Stimulated activated CD4-positive, alpha-beta T cell treated with anti-CD3 and anti-CD28 coated beads, Interleukin-15, amount 100 ng/mL, for 48 hours (primary cell): ENCODE data around the gene PTGDS.

ENCODE experiments used
- DNase-seq, 2 donors: peaks; one replicate each; pipeline ENCODE4 v3.0.0-alpha.2; 2020; ENCODE audit warnings: low read depth in 2 of 2

The PTGDS gene

GRCh38 chr9:136957901-136958300 is 19.4 kb upstream of the PTGDS start:
- no peak for DNase-seq

DNA sequence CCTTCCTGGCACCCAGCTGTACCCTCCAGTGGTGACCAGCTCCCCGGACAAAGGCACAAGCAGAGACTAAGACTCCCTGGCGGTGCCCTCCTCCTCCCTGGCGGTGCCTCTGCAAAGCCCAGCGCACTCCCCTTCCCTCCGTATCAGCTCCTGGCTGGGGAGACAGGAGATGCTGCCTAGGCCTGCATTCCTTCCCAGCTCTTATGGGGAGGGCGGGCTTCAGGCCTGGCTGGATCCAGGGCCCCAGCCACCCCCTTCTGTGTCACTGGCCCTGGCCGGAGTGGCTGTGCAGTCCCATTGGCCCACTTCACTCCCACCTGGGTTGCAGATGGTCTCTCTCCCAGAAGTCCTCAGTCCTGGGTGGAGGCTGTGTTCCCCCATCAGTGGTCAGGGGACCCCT is 18.8 kb upstream of the PTGDS start:
- no peak for DNase-seq

GRCh38 chr9:136958898-136959850 is 18.1 kb upstream of the PTGDS start:
- DNase-seq: no peak

- DNase-seq: no peak
Observed at GRCh38 chr9:136960212-136960937, 16.9 kb upstream of the PTGDS start.

DNA sequence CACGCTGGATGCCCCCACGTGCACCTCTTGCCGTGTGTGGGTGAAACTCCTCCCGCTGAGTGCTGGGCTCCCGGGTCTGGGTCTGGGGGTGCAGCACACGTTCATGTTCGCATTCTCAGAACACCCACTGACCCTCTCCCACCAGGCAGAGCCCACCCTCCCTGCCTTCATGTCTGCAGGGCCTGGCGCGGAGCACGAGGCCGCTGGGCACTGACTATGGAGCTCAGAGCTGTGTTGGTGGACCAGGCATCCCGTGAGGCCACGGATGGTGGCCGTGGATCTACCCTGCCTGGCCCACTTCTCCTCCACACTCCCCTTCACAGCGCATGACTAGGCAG is 16.4 kb upstream of the PTGDS start:
- DNase-seq: no peak

GRCh38 chr9:136961279-136962065 is 15.8 kb upstream of the PTGDS start:
- no peak for DNase-seq

- DNase-seq: no peak
Observed at GRCh38 chr9:136962163-136962562, 15.1 kb upstream of the PTGDS start.

DNA sequence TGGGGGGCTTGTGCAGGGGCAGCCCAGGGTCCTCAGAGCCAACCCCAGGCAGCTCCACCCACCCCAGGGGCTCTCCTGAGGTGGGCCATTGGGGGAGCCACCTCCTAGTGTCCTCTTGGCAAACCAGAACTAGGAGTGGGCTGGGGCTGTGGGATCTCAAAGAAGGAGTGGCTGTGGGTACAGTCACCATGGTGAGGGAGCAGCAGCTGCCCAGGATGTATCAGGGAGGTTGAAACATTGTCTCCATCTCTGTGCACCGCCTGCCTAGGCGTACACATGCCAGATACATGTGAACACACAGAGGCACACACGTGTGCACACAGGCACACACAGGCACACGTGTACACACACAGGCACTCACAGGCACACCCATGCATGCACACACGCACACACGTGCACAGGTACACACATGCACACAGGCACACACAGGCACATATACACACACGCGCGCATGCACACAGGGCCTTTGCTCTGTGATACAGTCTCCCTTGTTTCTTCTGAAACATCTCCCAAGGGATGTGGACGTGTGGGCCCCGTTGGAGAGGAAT is 14.5 kb upstream of the PTGDS start:
- DNase-seq: no peak

- DNase-seq: no peak
Observed at GRCh38 chr9:136963341-136963740, 14.0 kb upstream of the PTGDS start.

GRCh38 chr9:136963751-136964150 is 13.6 kb upstream of the PTGDS start:
- DNase-seq: no peak

- DNase-seq: no peak
Observed at GRCh38 chr9:136964171-136964689, 13.1 kb upstream of the PTGDS start.

- DNase-seq: no peak
Observed at GRCh38 chr9:136964833-136965422, 12.4 kb upstream of the PTGDS start.

DNA sequence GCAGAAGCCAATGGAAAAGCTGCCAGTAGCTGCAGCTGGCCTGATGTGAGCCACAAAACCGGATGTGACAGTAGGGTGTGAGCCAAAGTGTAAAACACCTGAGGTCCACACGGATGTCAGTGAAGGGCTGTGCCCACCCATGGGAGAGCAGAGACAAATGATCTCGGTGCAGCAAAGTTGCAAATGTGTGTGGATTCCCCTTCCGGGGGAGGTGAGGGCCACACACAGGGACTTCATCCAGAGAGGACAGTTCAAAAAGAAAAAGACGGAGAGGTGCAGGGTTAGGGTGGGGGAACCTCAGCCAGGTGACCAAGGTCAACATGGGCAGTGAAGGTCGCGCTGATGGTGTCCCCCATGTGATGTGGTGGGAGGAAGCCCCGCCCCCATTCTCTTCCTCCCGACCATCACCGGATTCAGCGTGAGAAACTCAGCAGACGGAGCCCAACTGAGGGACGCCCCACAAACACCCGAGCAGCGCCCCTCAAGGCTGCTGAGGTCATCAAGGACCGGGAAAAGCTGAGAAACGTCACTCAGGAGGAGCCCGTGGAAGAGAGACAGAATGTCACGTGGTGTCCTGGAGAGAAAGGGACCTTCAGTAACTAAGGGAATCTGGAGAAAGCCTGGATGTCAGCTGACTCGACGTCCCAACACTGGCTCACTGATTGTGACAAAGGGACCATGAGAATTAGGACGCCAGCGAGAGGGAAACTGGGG is 11.4 kb upstream of the PTGDS start:
- no peak for DNase-seq

DNA sequence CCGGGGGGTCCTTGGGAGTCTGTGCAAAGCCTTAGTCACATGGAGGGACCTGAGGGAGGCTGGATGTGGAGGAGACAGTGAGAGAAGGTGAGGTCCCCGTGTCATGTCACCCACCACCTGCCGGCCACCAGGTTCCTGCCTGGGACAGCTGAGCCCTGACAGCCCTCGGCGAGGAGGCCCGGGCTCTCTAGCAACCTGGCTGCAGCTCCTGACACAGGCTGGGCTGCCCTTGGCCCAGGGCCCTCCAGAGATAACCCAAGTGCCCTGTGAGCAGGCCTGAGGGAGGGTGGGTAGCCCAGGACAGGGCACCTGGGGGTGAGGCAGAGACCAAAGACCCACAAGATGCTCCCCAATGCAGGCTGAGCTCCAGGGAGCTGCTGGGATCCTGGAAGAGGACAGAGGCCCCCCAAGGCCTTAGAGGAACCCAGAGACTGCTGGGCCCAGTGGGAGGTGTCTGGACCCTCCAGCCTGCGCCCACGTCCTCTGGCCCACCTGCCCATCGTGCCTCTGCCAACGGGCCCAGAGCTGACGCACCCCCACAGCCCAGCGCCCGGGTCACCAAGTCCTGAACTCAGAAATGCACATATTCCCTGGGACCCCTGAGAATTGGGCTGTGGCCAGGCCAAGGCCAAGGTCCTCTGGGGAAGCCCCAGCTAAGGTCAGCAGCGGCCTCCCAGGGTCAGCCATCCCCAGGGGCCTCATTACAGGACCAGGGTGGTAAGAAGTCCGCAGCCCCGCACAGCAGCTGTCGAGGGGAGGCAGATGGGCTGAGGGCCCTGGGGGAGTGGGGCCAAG is 8.8 kb upstream of the PTGDS start:
- DNase-seq: no peak

DNA sequence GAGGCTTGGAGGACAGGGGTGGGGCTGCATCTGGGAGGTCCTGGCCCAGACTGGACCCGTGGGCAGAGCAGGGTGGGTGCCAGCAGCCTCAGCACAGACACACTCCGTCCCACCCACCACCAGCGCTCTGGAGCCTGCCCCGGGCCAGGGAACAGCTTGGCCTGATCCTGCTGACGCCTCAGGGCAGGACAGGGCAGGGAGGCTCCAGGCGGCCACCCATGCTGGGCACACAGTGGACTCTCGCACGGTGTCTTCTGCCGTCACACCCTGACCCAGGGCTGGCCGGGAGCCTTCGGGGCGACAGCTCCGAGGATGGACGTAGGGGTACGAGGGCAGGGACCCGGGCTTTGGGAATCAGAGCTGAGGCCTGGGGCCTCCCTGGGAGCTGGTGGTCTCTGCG is 8.2 kb upstream of the PTGDS start:
- no peak for DNase-seq

DNA sequence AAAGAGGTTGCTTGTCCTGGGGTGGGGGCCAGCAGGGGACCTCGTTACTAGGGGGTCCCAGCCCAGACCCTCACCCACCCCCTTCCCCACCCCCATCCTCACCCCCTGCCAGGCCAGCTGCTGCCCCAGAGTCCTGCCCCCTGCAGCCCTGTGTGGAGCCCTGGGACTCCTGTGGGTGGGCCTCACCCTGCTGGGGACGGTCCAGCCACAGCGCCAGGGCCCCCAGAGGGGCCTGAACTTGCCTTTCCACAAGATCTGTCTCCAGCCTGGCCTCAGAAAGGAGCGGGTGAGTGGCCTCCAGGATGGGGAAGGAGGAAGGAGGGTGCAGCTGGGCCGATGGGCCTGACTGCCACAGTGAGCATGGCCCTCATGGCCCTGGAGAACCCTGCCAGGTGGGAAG is 7.5 kb upstream of the PTGDS start:
- no peak for DNase-seq

GRCh38 chr9:136970361-136970760 is 6.9 kb upstream of the PTGDS start:
- DNase-seq: no peak

DNA sequence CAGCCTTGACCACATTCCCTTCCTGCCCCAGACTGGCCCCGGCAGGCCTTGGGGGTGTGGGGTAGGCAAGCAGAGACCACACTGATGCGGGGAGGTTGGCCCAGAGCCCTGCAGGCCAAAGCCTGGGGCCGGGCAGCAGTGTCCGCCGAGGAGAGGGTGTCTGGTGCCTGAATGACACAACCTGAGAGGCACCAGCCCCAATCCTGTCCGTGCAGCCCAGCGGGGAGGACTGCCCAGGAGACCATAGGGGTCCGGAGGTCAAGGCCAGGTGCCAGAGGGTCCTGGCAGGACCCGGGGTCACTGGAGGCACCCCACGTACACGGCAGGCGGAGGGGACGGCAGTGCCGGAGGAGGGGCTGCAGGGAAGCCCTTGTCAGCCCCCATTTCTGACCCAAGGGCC is 5.6 kb upstream of the PTGDS start:
- no peak for DNase-seq

DNA sequence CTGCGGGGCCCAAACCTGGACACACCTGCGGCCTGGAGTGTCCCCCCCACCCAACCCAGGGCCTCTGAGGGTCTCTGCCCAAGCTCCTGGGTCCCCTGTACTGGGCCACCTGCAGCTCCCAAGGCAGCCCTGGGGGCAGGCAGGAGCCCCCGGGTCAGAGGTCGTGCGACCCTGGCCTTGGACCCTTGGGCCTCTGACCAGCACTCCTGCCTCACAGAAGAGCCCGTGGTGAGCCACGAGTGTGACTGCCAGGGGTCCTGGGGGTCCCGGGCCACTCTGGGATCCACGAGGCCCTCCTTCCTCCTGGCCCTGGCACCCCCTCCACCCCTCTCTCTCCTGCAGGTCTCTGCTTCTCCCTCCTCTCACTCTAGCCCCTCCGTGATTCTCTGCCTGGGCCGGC is 5.0 kb upstream of the PTGDS start:
- DNase-seq: no peak

- DNase-seq: no peak
Observed at GRCh38 chr9:136972743-136973142, 4.6 kb upstream of the PTGDS start.
